Prostate gland (tissue), 2 donors: Measurements from ENCODE around the gene CCND1.

Experiments used
- POLR2A ChIP-seq: fragments of 450-650 bp; IDR thresholded peaks from one replicate; pipeline ENCODE4 v1.6.1; 2016; ENCODE audit warnings: antibody characterized with exemption, mild to moderate bottlenecking
- POLR2AphosphoS5 ChIP-seq: sonication (generic); formaldehyde crosslinking; IDR thresholded peaks from one replicate; pipeline ENCODE4 v1.6.1; 2017; ENCODE audit warnings: antibody characterized with exemption
- TF ChIP-seq, protein P1 (sequence below), 4 experiments: fragments of 200-600 bp in 2 of 4; fragments of 450-650 bp in 2 of 4; sonication (generic) in 2 of 4; IDR thresholded peaks; 1 replicate in 3 of 4; 2 replicates in 1 of 4; pipeline ENCODE4 v1.5.1; 2016 to 2019; ENCODE audit warnings: antibody characterized with exemption in 4 of 4, mild to moderate bottlenecking in 2 of 4, moderate library complexity in 2 of 4

DNA sequence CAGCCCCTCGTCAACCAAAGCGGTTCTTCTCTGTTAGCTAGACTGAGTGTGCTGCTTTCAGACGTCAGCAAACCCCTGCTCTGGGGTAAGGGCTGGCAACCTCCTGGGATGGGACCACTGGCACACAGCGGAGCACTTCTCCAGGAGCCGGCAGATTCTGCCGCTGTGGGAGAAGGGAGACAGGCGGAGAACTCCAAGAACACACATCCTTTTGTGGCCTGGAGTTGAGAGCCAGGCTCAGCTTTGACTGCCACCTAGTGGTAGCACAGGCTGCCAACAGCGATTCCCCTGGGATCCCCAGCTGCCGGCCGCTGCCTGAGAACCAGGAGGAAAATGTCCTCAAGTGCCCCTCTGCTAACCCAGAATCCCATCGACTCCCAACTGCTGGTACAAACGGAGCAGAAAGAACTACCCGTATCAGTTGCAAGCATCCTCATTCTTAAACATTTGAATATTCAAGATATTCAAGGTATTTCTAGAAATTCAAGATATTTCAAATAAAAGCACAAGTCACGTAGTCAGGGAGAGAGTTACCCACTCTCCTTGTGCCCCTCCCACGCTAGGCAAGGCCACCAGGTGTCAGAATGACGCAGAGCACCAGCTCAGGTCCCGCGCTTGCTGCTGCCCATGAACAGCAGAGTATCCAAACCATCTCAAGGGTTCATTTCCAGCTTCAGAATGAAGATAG, 29.3 kb downstream of the CCND1 start:
- TF ChIP-seq, protein P1, sequence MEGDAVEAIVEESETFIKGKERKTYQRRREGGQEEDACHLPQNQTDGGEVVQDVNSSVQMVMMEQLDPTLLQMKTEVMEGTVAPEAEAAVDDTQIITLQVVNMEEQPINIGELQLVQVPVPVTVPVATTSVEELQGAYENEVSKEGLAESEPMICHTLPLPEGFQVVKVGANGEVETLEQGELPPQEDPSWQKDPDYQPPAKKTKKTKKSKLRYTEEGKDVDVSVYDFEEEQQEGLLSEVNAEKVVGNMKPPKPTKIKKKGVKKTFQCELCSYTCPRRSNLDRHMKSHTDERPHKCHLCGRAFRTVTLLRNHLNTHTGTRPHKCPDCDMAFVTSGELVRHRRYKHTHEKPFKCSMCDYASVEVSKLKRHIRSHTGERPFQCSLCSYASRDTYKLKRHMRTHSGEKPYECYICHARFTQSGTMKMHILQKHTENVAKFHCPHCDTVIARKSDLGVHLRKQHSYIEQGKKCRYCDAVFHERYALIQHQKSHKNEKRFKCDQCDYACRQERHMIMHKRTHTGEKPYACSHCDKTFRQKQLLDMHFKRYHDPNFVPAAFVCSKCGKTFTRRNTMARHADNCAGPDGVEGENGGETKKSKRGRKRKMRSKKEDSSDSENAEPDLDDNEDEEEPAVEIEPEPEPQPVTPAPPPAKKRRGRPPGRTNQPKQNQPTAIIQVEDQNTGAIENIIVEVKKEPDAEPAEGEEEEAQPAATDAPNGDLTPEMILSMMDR (IDR thresholded peaks at IDR 0.05) = peak; percentile 76 to 96 (median 90)
- TF ChIP-seq POLR2A (no peak), POLR2AphosphoS5 (peak; percentile 78)
